SK-N-SH treated with all-trans-retinoic acid at 6 μM for 48 hours (cell line): ENCODE data around the gene DMD.

Experiments
- ATAC-seq: fragments of 200-7000 bp; cut with Tn5 transposase; 3 replicates; pipeline ENCODE4 v1.9.1; 2020; ENCODE audit warnings: mild to moderate bottlenecking, moderate library complexity
- ARNTL ChIP-seq: fragments of 450-650 bp; formaldehyde crosslinking; IDR thresholded peaks from 2 replicates; pipeline ENCODE4 v1.5.0; 2020; ENCODE audit warnings: low read depth, mild to moderate bottlenecking, moderate library complexity, borderline replicate concordance
- BACH2 ChIP-seq: fragments of 250-450 bp; sonication (Bioruptor Pico); IDR thresholded peaks from 2 replicates; pipeline ENCODE4 v1.9.0; 2021; ENCODE audit warnings: mild to moderate bottlenecking, borderline replicate concordance
- CREB5 ChIP-seq: fragments of 250-450 bp; sonication (Bioruptor Pico); IDR thresholded peaks from 2 replicates; pipeline ENCODE4 v1.5.1; 2020; ENCODE audit warnings: low read depth, mild to moderate bottlenecking, moderate library complexity
- CSDC2 ChIP-seq: fragments of 250-450 bp; sonication (Bioruptor Pico); IDR thresholded peaks from 2 replicates; pipeline ENCODE4 v1.5.0; 2020; ENCODE audit warnings: mild to moderate bottlenecking, moderate library complexity
- CSRNP3 ChIP-seq: fragments of 250-450 bp; sonication (Bioruptor Pico); IDR thresholded peaks from 2 replicates; pipeline ENCODE4 v1.5.1; 2021; ENCODE audit warnings: mild to moderate bottlenecking, moderate library complexity
- GLIS3 ChIP-seq: fragments of 250-450 bp; sonication (Bioruptor Pico); IDR thresholded peaks from 2 replicates; pipeline ENCODE4 v1.5.0; 2020; ENCODE audit warnings: mild to moderate bottlenecking, moderate library complexity
- ISL1 ChIP-seq: fragments of 250-450 bp; sonication (Bioruptor Pico); IDR thresholded peaks from 2 replicates; pipeline ENCODE4 v2.1.2; 2022; ENCODE audit warnings: mild to moderate bottlenecking, moderate library complexity
- OSR1 ChIP-seq: fragments of 250-450 bp; sonication (Bioruptor Pico); IDR thresholded peaks from 2 replicates; pipeline ENCODE4 v1.8.0; 2022; ENCODE audit warnings: moderate library complexity, mild to moderate bottlenecking, inconsistent platforms
- PATZ1 ChIP-seq: fragments of 250-450 bp; sonication (Bioruptor Pico); IDR thresholded peaks from 2 replicates; pipeline ENCODE4 v1.8.0; 2020; ENCODE audit warnings: mild to moderate bottlenecking, moderate library complexity, borderline replicate concordance
- POU6F1 ChIP-seq: fragments of 250-450 bp; sonication (Bioruptor Pico); IDR thresholded peaks from 2 replicates; pipeline ENCODE4 v1.8.0; 2021; ENCODE audit warnings: low read depth, mild to moderate bottlenecking, moderate library complexity, borderline replicate concordance
- PPARA ChIP-seq: fragments of 250-450 bp; sonication (Bioruptor Pico); IDR thresholded peaks from 2 replicates; pipeline ENCODE4 v1.5.0; 2020; ENCODE audit warnings: mild to moderate bottlenecking, borderline replicate concordance
- RARB ChIP-seq: fragments of 250-450 bp; sonication (Bioruptor Pico); IDR thresholded peaks from 2 replicates; pipeline ENCODE4 v1.8.0; 2021; ENCODE audit warnings: mild to moderate bottlenecking, moderate library complexity
- SNAI2 ChIP-seq: fragments of 250-450 bp; sonication (Bioruptor Pico); IDR thresholded peaks from 2 replicates; pipeline ENCODE4 v1.5.0; 2020; ENCODE audit warnings: mild to moderate bottlenecking, moderate library complexity
- TCF4 ChIP-seq: fragments of 250-450 bp; sonication (Bioruptor Pico); IDR thresholded peaks from 2 replicates; pipeline ENCODE4 v1.8.0; 2021; ENCODE audit warnings: mild to moderate bottlenecking, moderate library complexity, borderline replicate concordance
- TOX ChIP-seq: fragments of 250-450 bp; sonication (Bioruptor Pico); IDR thresholded peaks from 2 replicates; pipeline ENCODE4 v1.8.0; 2021; ENCODE audit warnings: mild to moderate bottlenecking, moderate library complexity, borderline replicate concordance
- ZC3H10 ChIP-seq: fragments of 250-450 bp; sonication (Bioruptor Pico); IDR thresholded peaks from 2 replicates; pipeline ENCODE4 v1.5.1; 2021; ENCODE audit warnings: mild to moderate bottlenecking, moderate library complexity
- ZFP3 ChIP-seq: fragments of 250-450 bp; sonication (Bioruptor Pico); IDR thresholded peaks from 2 replicates; pipeline ENCODE4 v1.5.0; 2020; ENCODE audit warnings: mild to moderate bottlenecking, moderate library complexity
- ZFP30 ChIP-seq: fragments of 450-650 bp; formaldehyde crosslinking; IDR thresholded peaks from 2 replicates; pipeline ENCODE4 v1.5.0; 2022; ENCODE audit warnings: mild to moderate bottlenecking, moderate library complexity
- ZNF565 ChIP-seq: fragments of 450-650 bp; formaldehyde crosslinking; conservative IDR thresholded peaks from 2 replicates; pipeline ENCODE4 v1.5.0; 2020; ENCODE audit warnings: low read depth, mild to moderate bottlenecking, moderate library complexity
- ZNF70 ChIP-seq: fragments of 450-650 bp; formaldehyde crosslinking; IDR thresholded peaks from 2 replicates; pipeline ENCODE4 v1.5.0; 2020; ENCODE audit warnings: mild to moderate bottlenecking, moderate library complexity
- ZNF8 ChIP-seq: fragments of 450-650 bp; formaldehyde crosslinking; IDR thresholded peaks from 2 replicates; pipeline ENCODE4 v1.5.0; 2020; ENCODE audit warnings: mild to moderate bottlenecking, moderate library complexity

The DMD gene

GRCh38 chrX:31127716-31128115 is 2083.6 kb downstream of the DMD start:
- no peak for TF ChIP-seq OSR1 (CRISPR knock-in tag)
- no peak for TF ChIP-seq ZFP3 (CRISPR knock-in tag)
- TF ChIP-seq GLIS3 (CRISPR knock-in tag): no peak
- no peak for TF ChIP-seq ISL1 (CRISPR knock-in tag)
- no peak for TF ChIP-seq CSRNP3 (CRISPR knock-in tag)
- no peak for TF ChIP-seq CSDC2 (CRISPR knock-in tag)
- no peak for TF ChIP-seq PATZ1
- TF ChIP-seq SNAI2 (CRISPR knock-in tag): no peak
- no peak for TF ChIP-seq POU6F1 (CRISPR knock-in tag)
- no peak for TF ChIP-seq ZNF565
- no peak for TF ChIP-seq ZFP30 (CRISPR knock-in tag)
- no peak for TF ChIP-seq PPARA (CRISPR knock-in tag)
- TF ChIP-seq ARNTL: no peak
- TF ChIP-seq CREB5 (CRISPR knock-in tag): no peak
- TF ChIP-seq TCF4 (CRISPR knock-in tag): no peak
- TF ChIP-seq ZNF70 (CRISPR knock-in tag): no peak
- ATAC-seq: no peak

GRCh38 chrX:31126205-31126604 is 2085.1 kb downstream of the DMD start:
- no peak for ATAC-seq
- TF ChIP-seq OSR1 (CRISPR knock-in tag) (no peak), CREB5 (CRISPR knock-in tag) (no peak), ZFP3 (CRISPR knock-in tag) (no peak), CSRNP3 (CRISPR knock-in tag) (no peak)

- ATAC-seq: no peak
- TF ChIP-seq RARB (CRISPR knock-in tag): no peak
- TF ChIP-seq GLIS3 (CRISPR knock-in tag): no peak
- no peak for TF ChIP-seq PPARA (CRISPR knock-in tag)
These were observed 2086.8 kb downstream of the DMD start for GRCh38 chrX:31124536-31124935.

GRCh38 chrX:31123335-31123734 is 2088.0 kb downstream of the DMD start:
- no peak for ATAC-seq
- TF ChIP-seq PATZ1: no peak
- TF ChIP-seq ZNF8: no peak
- TF ChIP-seq CREB5 (CRISPR knock-in tag): no peak
- TF ChIP-seq CSRNP3 (CRISPR knock-in tag): no peak
- TF ChIP-seq BACH2 (CRISPR knock-in tag): no peak
- no peak for TF ChIP-seq SNAI2 (CRISPR knock-in tag)
- no peak for TF ChIP-seq ARNTL
- no peak for TF ChIP-seq ZNF70 (CRISPR knock-in tag)
- TF ChIP-seq TOX (CRISPR knock-in tag): no peak
- TF ChIP-seq ZNF565: no peak
- no peak for TF ChIP-seq CSDC2 (CRISPR knock-in tag)
- no peak for TF ChIP-seq ZFP30 (CRISPR knock-in tag)
- no peak for TF ChIP-seq ZC3H10 (CRISPR knock-in tag)
- no peak for TF ChIP-seq GLIS3 (CRISPR knock-in tag)
